ENCODE measurements around the gene SERPINH1. TPM values are rescaled to one million over a fixed set of nuclear protein-coding genes. Genes with fewer than 3 reads are reported as not detected.
A peak's percentile ranks its signal among the peaks of the same experiment; 100 is the strongest.

Gene SERPINH1
- total and polyA plus RNA-seq, 2 of the 13 experiments (the other 11 are each of a cell fraction or from before 2014, with no cell fraction given), result 83.6 to 83.8 TPM

DNA sequence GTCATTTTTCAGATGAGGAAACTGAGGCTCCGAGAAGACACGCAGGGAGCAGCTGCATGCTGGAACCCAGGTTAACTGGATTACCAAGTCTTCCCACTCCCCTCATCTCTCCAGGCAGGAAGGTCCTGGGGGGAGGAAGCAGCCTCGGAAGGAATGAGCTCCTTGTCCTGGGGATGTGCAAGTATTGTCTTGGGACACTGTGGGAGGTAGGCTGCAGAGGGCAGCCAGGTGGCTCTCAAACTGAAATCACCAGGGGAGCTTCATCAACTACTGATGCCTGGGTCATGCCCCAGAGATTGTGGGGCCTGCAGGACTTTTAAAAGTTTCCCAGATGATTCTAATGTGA is 43.9 kb upstream of the SERPINH1 start:
- peaks cover 7 to 14% of the 10 kb centered on the region in 2 experiments for H3K36me3 ChIP-seq (replicated peaks in 1 of 2; ENCODE audit: control insufficient read depth in 1 of 2, insufficient read depth in 2 of 2, low read length in 2 of 2)
- DNase-seq (ENCODE audit: low spot score) (no peak), FAIRE-seq (no peak), ATAC-seq (peak; percentile 42)
- peak overlapping the region; percentile 89 for H3K4me2 ChIP-seq (ENCODE audit: low read depth, low read length)
- H3K9ac ChIP-seq (ENCODE audit: insufficient read depth, low read depth, low read length), result peak overlapping the region; percentile 68
- BruUV-seq (replicated peaks), result TSS peak; percentile 92
- H3K27ac ChIP-seq (ENCODE audit: extremely low read length, insufficient read depth, low read length), result peak overlapping the region; percentile 85
- peaks cover 66% of the 10 kb centered on the region for H3K79me2 ChIP-seq (ENCODE audit: insufficient read depth, low read length)
- H3K4me1 ChIP-seq (ENCODE audit: insufficient read depth, low read length), result peaks cover 100% of the 10 kb centered on the region
- no peaks in the 10 kb centered on the region for H3K9me3 ChIP-seq (ENCODE audit: low read length)
- intact Hi-C loops (cut with micrococcal nuclease; ENCODE audit: unreplicated experiment), result no loop called here
- in situ Hi-C loops (cut with HindIII; ENCODE audit: extremely low pct_ligation_motif_present, low pct_unique_long_range_greater_than_20kb), result no loop called here
- no peak overlapping the region for H2AFZ ChIP-seq (ENCODE audit: low read length)
- peak overlapping the region; percentile 14 to 43 (median 42); a peak in 5 of 6 replicates for H3K4me3 ChIP-seq (replicated peaks in 1 of 3; ENCODE audit: insufficient read depth in 1 of 3, low read depth in 2 of 3, low read length in 3 of 3)
- ChIA-PET POLR2A (interaction anchor here (0.7 to 3.4 kb wide), 14 partner anchors 8 to 126 kb away, joined by 3 to 17 read pairs (median 4); partner anchors contain the start of gene SERPINH1), CTCF (ENCODE audit: low intra/inter-chr PET ratio, low total read pairs) (no interaction called here)
- 7% methylated on average over 3 of the region's 3 CpGs for WGBS (ENCODE audit: low lambda C conversion rate)
- no peaks in the 10 kb centered on the region for H3K27me3 ChIP-seq (ENCODE audit: control insufficient read depth in 1 of 2, insufficient read depth in 2 of 2, low read length in 2 of 2)
- no peaks in the 10 kb centered on the region for H4K20me1 ChIP-seq (ENCODE audit: insufficient read depth, low read length)
- TF ChIP-seq, protein P1, sequence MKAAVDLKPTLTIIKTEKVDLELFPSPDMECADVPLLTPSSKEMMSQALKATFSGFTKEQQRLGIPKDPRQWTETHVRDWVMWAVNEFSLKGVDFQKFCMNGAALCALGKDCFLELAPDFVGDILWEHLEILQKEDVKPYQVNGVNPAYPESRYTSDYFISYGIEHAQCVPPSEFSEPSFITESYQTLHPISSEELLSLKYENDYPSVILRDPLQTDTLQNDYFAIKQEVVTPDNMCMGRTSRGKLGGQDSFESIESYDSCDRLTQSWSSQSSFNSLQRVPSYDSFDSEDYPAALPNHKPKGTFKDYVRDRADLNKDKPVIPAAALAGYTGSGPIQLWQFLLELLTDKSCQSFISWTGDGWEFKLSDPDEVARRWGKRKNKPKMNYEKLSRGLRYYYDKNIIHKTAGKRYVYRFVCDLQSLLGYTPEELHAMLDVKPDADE (CRISPR knock-in tag; IDR thresholded peaks at IDR 0.05), result no peak
- TF ChIP-seq NCOA5 (CRISPR knock-in tag; IDR thresholded peaks at IDR 0.05), result no peak
- no peak for TF ChIP-seq JARID2 (CRISPR knock-in tag; IDR thresholded peaks at IDR 0.05; ENCODE audit: insufficient replicate concordance)
- TF ChIP-seq KLF11 (CRISPR knock-in tag; IDR thresholded peaks at IDR 0.05), result no peak
- TF ChIP-seq, protein P2, sequence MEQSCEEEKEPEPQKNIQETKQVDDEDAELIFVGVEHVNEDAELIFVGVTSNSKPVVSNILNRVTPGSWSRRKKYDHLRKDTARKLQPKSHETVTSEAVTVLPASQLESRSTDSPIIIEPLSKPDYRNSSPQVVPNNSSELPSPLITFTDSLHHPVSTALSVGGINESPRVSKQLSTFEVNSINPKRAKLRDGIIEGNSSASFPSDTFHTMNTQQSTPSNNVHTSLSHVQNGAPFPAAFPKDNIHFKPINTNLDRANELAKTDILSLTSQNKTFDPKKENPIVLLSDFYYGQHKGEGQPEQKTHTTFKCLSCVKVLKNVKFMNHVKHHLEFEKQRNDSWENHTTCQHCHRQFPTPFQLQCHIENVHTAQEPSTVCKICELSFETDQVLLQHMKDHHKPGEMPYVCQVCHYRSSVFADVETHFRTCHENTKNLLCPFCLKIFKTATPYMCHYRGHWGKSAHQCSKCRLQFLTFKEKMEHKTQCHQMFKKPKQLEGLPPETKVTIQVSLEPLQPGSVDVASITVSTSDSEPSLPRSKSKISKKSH (CRISPR knock-in tag; IDR thresholded peaks at IDR 0.05; ENCODE audit: borderline replicate concordance), result no peak
- no peak for TF ChIP-seq TBL1XR1 (IDR thresholded peaks at IDR 0.05; ENCODE audit: borderline replicate concordance, low read length, partially characterized antibody)
- TF ChIP-seq MIER2 (CRISPR knock-in tag; IDR thresholded peaks at IDR 0.05), result peak; percentile 0; the same call in 1 of the 2 replicates
- TF ChIP-seq ZZZ3 (CRISPR knock-in tag; IDR thresholded peaks at IDR 0.05; ENCODE audit: borderline replicate concordance), result no peak
- TF ChIP-seq, protein P3, sequence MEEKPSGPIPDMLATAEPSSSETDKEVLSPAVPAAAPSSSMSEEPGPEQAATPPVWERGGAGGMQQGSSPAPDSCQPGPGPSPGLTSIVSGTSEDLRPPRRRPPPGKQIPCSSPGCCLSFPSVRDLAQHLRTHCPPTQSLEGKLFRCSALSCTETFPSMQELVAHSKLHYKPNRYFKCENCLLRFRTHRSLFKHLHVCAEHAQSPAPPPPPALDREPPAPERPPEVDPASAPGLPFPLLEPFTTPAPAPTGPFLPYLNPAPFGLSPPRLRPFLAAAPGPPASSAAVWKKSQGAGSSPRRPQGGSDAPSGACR (CRISPR knock-in tag; IDR thresholded peaks at IDR 0.05), result no peak
- TF ChIP-seq SATB2 (CRISPR knock-in tag; IDR thresholded peaks at IDR 0.05), result no peak
- no peak for TF ChIP-seq PCBP2 (optimal IDR thresholded peaks at IDR 0.05; ENCODE audit: low read depth, low read length, poor library complexity, severe bottlenecking)
- TF ChIP-seq ZKSCAN1 (IDR thresholded peaks at IDR 0.05; ENCODE audit: low read length), result no peak
- TF ChIP-seq MAZ (IDR thresholded peaks at IDR 0.05; ENCODE audit: borderline replicate concordance, low read depth, low read length), result no peak
- TF ChIP-seq MAZ (CRISPR knock-in tag; IDR thresholded peaks at IDR 0.05; ENCODE audit: low read depth), result no peak
- TF ChIP-seq RBAK (CRISPR knock-in tag; IDR thresholded peaks at IDR 0.05), result no peak
- no peak for TF ChIP-seq EP300 (IDR thresholded peaks at IDR 0.05; ENCODE audit: low read depth in 2 of 2, low read length in 2 of 2)
- no peak for TF ChIP-seq EP300 (CRISPR knock-in tag; IDR thresholded peaks at IDR 0.05; ENCODE audit: borderline replicate concordance)
- 0 out of 2 replicates have a peak, but pooled peaks have one; percentile 3 for TF ChIP-seq BRD4 (CRISPR knock-in tag; IDR thresholded peaks at IDR 0.05)

All from HepG2 (cell line).